Sigmoid colon (tissue), 7 donors: ENCODE data around the gene BBS12. TPM values are rescaled to one million over a fixed set of nuclear protein-coding genes. Genes with fewer than 3 reads are reported as not detected.

Experiments used
- DNase-seq: peaks from one replicate; pipeline ENCODE4 v3.0.0-alpha.2; 2019
- H3K27ac ChIP-seq, 4 donors: fragments of 200-600 bp; sonication (generic); one replicate each; pipeline ENCODE4 v1.5.1; 2016 to 2019; ENCODE audit warnings: mild to moderate bottlenecking in 1 of 4
- H3K27me3 ChIP-seq, 3 donors: fragments of 200-600 bp; sonication (generic); one replicate each; pipeline ENCODE4 v1.5.1; 2019; ENCODE audit warnings: mild to moderate bottlenecking in 1 of 3
- H3K36me3 ChIP-seq, 4 donors: fragments of 200-600 bp; sonication (generic); one replicate each; pipeline ENCODE4 v1.5.1; 2016 to 2019
- H3K4me1 ChIP-seq, 4 donors: fragments of 200-600 bp; sonication (generic); one replicate each; pipeline ENCODE4 v1.5.1; 2017 to 2019
- H3K4me3 ChIP-seq, 4 donors: fragments of 200-600 bp; sonication (generic); one replicate each; pipeline ENCODE4 v1.5.1; 2017 to 2019; ENCODE audit warnings: mild to moderate bottlenecking in 2 of 4, moderate library complexity in 1 of 4
- H3K9me3 ChIP-seq, 4 donors: fragments of 200-600 bp in 3 of 4; sonication (generic) in 3 of 4; one replicate each; pipeline versions ENCODE4 v1.5.1 to v1.6.1; 2013 to 2019
- CTCF ChIP-seq, 4 experiments: fragments of 450-650 bp in 3 of 4; fragments of 200-600 bp in 1 of 4; IDR thresholded peaks; one replicate each; pipeline ENCODE4 v1.5.1; 2016 to 2019; ENCODE audit warnings: antibody characterized with exemption in 4 of 4, mild to moderate bottlenecking in 3 of 4, moderate library complexity in 2 of 4
- EP300 ChIP-seq, 4 donors: sonication (generic); formaldehyde crosslinking; IDR thresholded peaks; one replicate each; pipeline ENCODE4 v1.6.1; 2017; ENCODE audit warnings: antibody characterized with exemption in 4 of 4
- POLR2A ChIP-seq, 2 donors: fragments of 450-650 bp; IDR thresholded peaks; one replicate each; pipeline ENCODE4 v1.6.1; 2016; ENCODE audit warnings: antibody characterized with exemption in 2 of 2, mild to moderate bottlenecking in 2 of 2, moderate library complexity in 2 of 2
- POLR2AphosphoS5 ChIP-seq, 4 donors: sonication (generic); formaldehyde crosslinking; IDR thresholded peaks; one replicate each; pipeline ENCODE4 v1.6.1; 2017; ENCODE audit warnings: antibody characterized with exemption in 4 of 4
- WGBS, 2 donors: extraction: QIAGEN DNeasy Blood & Tissue Kit; methylation state at CpG; one replicate each; pipeline ENCODE4 v1.1.7; 2013; 5-methylcytosine and 5-hydroxymethylcytosine counted together
- intact Hi-C: fragments of 100-400 bp; cut with DNase I; formaldehyde crosslinking; loops from one replicate; pipeline ENCODE4 v1.15.1; 2023
- polyA plus RNA-seq, 3 donors: library from polyadenylated mRNA; stranded (reverse); fragments of 200-250 nt; gene quantifications; one replicate each; pipeline ENCODE4 v1.2.3, GENCODE V29; 2013
- total RNA-seq, 4 donors: library from RNA; depleted of rRNA; stranded (reverse); fragments of >200 nt; gene quantifications; one replicate each; pipeline ENCODE4 v1.1.0, GENCODE V29; 2016
- donor health status: healthy with polysubstance abuse.
- donor health status: Bipolar disorder and iron deficiency.
- donor health status: healthy.

The BBS12 gene
- total and polyA plus RNA-seq, 7 donors, result 1.8 to 5.1 (median 3.4) TPM

GRCh38 chr4:122716825-122717448 lies 15.6 kb upstream of the BBS12 start:
- peak; percentile 72 for DNase-seq
- TF ChIP-seq CTCF (IDR thresholded peaks at IDR 0.05) (peak; percentile 42 to 77 (median 60)), POLR2A (IDR thresholded peaks at IDR 0.05) (no peak)
- WGBS, 2 donors, result 24 to 26% methylated on average over 4 of the region's 4 CpGs
- no peaks in the 10 kb centered on the region for H3K4me1 ChIP-seq
- H3K27ac ChIP-seq, result no peak overlapping the region
- intact Hi-C loops, result loop anchor here (5.0 kb wide), 1 partner anchor 115 kb away; no protein-coding TSS in a partner anchor
- H3K27me3 ChIP-seq, result no peaks in the 10 kb centered on the region
- no peak overlapping the region for H3K4me3 ChIP-seq
- no peaks in the 10 kb centered on the region for H3K36me3 ChIP-seq
- H3K9me3 ChIP-seq, result no peaks in the 10 kb centered on the region

GRCh38 chr4:122718281-122718680 lies 14.2 kb upstream of the BBS12 start:
- H3K27me3 ChIP-seq, result no peaks in the 10 kb centered on the region
- no peak overlapping the region for H3K4me3 ChIP-seq
- no peaks in the 10 kb centered on the region for H3K36me3 ChIP-seq
- intact Hi-C loops, result loop anchor here (5.0 kb wide), 1 partner anchor 116 kb away; no protein-coding TSS in a partner anchor
- TF ChIP-seq POLR2A (IDR thresholded peaks at IDR 0.05) (no peak), EP300 (IDR thresholded peaks at IDR 0.05) (no peak), POLR2AphosphoS5 (IDR thresholded peaks at IDR 0.05) (no peak), CTCF (IDR thresholded peaks at IDR 0.05) (no peak)
- no peaks in the 10 kb centered on the region for H3K4me1 ChIP-seq
- no peak overlapping the region for H3K27ac ChIP-seq
- DNase-seq, result no peak
- 89 to 90% methylated on average over 2 of the region's 2 CpGs for WGBS, 2 donors
- H3K9me3 ChIP-seq, result no peaks in the 10 kb centered on the region

GRCh38 chr4:122722256-122722655 lies 10.2 kb upstream of the BBS12 start:
- Histone ChIP-seq H3K4me3 (no peak overlapping the region), H3K36me3 (no peaks in the 10 kb centered on the region), H3K27ac (no peak overlapping the region), H3K4me1 (no peaks in the 10 kb centered on the region), H3K27me3 (no peaks in the 10 kb centered on the region), H3K9me3 (no peaks in the 10 kb centered on the region)
- no peak for TF ChIP-seq CTCF (IDR thresholded peaks at IDR 0.05)
- TF ChIP-seq POLR2A (IDR thresholded peaks at IDR 0.05), result no peak
- no peak for TF ChIP-seq POLR2AphosphoS5 (IDR thresholded peaks at IDR 0.05)
- no peak for TF ChIP-seq EP300 (IDR thresholded peaks at IDR 0.05)
- DNase-seq, result no peak
- WGBS, 2 donors, result 84 to 94% methylated on average over 1 of the region's 1 CpG
- intact Hi-C loops, result no loop called here

GRCh38 chr4:122728856-122729255 lies 3.6 kb upstream of the BBS12 start:
- DNase-seq, result no peak
- H3K9me3 ChIP-seq, result no peaks in the 10 kb centered on the region
- TF ChIP-seq CTCF (IDR thresholded peaks at IDR 0.05) (no peak), POLR2AphosphoS5 (IDR thresholded peaks at IDR 0.05) (no peak), POLR2A (IDR thresholded peaks at IDR 0.05) (no peak), EP300 (IDR thresholded peaks at IDR 0.05) (no peak)
- H3K36me3 ChIP-seq, result no peaks in the 10 kb centered on the region
- H3K27ac ChIP-seq, result no peak overlapping the region
- no peak overlapping the region for H3K4me3 ChIP-seq
- 84 to 89% methylated on average over 1 of the region's 1 CpG for WGBS, 2 donors
- intact Hi-C loops, result no loop called here
- H3K4me1 ChIP-seq, result peaks cover 0 to 19% (median 10%) of the 10 kb centered on the region in 4 donors
- no peaks in the 10 kb centered on the region for H3K27me3 ChIP-seq

GRCh38 chr4:122731676-122732075 lies 828 bp upstream of the BBS12 start:
- Histone ChIP-seq H3K9me3 (no peaks in the 10 kb centered on the region), H3K36me3 (no peaks in the 10 kb centered on the region), H3K4me1 (peaks cover 0 to 24% (median 10%) of the 10 kb centered on the region in 4 donors), H3K27me3 (no peaks in the 10 kb centered on the region), H3K27ac (peak overlapping the region; percentile 82 to 88 (median 84)), H3K4me3 (peak overlapping the region; percentile 2 to 74 (median 71))
- no peak for DNase-seq
- no peak for TF ChIP-seq EP300 (IDR thresholded peaks at IDR 0.05)
- TF ChIP-seq POLR2A (IDR thresholded peaks at IDR 0.05), result no peak
- no peak for TF ChIP-seq CTCF (IDR thresholded peaks at IDR 0.05)
- TF ChIP-seq POLR2AphosphoS5 (IDR thresholded peaks at IDR 0.05), result no peak
- intact Hi-C loops, result loop anchor here (5.0 kb wide), 1 partner anchor 191 kb away; the partner anchor contains the start of gene NUDT6
- 68% methylated on average over 2 of the region's 2 CpGs for WGBS, 2 donors
